Sigmoid colon (tissue), 7 donors: ENCODE results near the gene HSPG2. TPM values are rescaled to one million over a fixed set of nuclear protein-coding genes. Genes with fewer than 3 reads are reported as not detected.
A peak's percentile ranks its signal among the peaks of the same experiment; 100 is the strongest.

Source experiments
- DNase-seq: peaks from one replicate; pipeline ENCODE4 v3.0.0-alpha.2; 2019
- H3K27ac ChIP-seq, 4 donors: fragments of 200-600 bp; sonication (generic); one replicate each; pipeline ENCODE4 v1.5.1; 2016 to 2019; ENCODE audit warnings: mild to moderate bottlenecking in 1 of 4
- H3K27me3 ChIP-seq, 3 donors: fragments of 200-600 bp; sonication (generic); one replicate each; pipeline ENCODE4 v1.5.1; 2019; ENCODE audit warnings: mild to moderate bottlenecking in 1 of 3
- H3K36me3 ChIP-seq, 4 donors: fragments of 200-600 bp; sonication (generic); one replicate each; pipeline ENCODE4 v1.5.1; 2016 to 2019
- H3K4me1 ChIP-seq, 4 donors: fragments of 200-600 bp; sonication (generic); one replicate each; pipeline ENCODE4 v1.5.1; 2017 to 2019
- H3K4me3 ChIP-seq, 4 donors: fragments of 200-600 bp; sonication (generic); one replicate each; pipeline ENCODE4 v1.5.1; 2017 to 2019; ENCODE audit warnings: mild to moderate bottlenecking in 2 of 4, moderate library complexity in 1 of 4
- H3K9me3 ChIP-seq, 4 donors: fragments of 200-600 bp in 3 of 4; sonication (generic) in 3 of 4; one replicate each; pipeline versions ENCODE4 v1.5.1 to v1.6.1; 2013 to 2019
- CTCF ChIP-seq, 4 experiments: fragments of 450-650 bp in 3 of 4; fragments of 200-600 bp in 1 of 4; IDR thresholded peaks; one replicate each; pipeline ENCODE4 v1.5.1; 2016 to 2019; ENCODE audit warnings: antibody characterized with exemption in 4 of 4, mild to moderate bottlenecking in 3 of 4, moderate library complexity in 2 of 4
- EP300 ChIP-seq, 4 donors: sonication (generic); formaldehyde crosslinking; IDR thresholded peaks; one replicate each; pipeline ENCODE4 v1.6.1; 2017; ENCODE audit warnings: antibody characterized with exemption in 4 of 4
- POLR2A ChIP-seq, 2 donors: fragments of 450-650 bp; IDR thresholded peaks; one replicate each; pipeline ENCODE4 v1.6.1; 2016; ENCODE audit warnings: antibody characterized with exemption in 2 of 2, mild to moderate bottlenecking in 2 of 2, moderate library complexity in 2 of 2
- POLR2AphosphoS5 ChIP-seq, 4 donors: sonication (generic); formaldehyde crosslinking; IDR thresholded peaks; one replicate each; pipeline ENCODE4 v1.6.1; 2017; ENCODE audit warnings: antibody characterized with exemption in 4 of 4
- WGBS, 2 donors: extraction: QIAGEN DNeasy Blood & Tissue Kit; methylation state at CpG; one replicate each; pipeline ENCODE4 v1.1.7; 2013; 5-methylcytosine and 5-hydroxymethylcytosine counted together
- intact Hi-C: fragments of 100-400 bp; cut with DNase I; formaldehyde crosslinking; loops from one replicate; pipeline ENCODE4 v1.15.1; 2023
- polyA plus RNA-seq, 3 donors: library from polyadenylated mRNA; stranded (reverse); fragments of 200-250 nt; gene quantifications; one replicate each; pipeline ENCODE4 v1.2.3, GENCODE V29; 2013
- total RNA-seq, 4 donors: library from RNA; depleted of rRNA; stranded (reverse); fragments of >200 nt; gene quantifications; one replicate each; pipeline ENCODE4 v1.1.0, GENCODE V29; 2016
- donor health status: healthy with polysubstance abuse.
- donor health status: Bipolar disorder and iron deficiency.
- donor health status: healthy.

HSPG2 gene
- total and polyA plus RNA-seq, 7 donors: 6.0 to 761 (median 104) TPM

- intact Hi-C loops: no loop called here
- 63 to 72% methylated on average over 11 of the region's 11 CpGs for WGBS, 2 donors
- peaks cover 24 to 65% (median 48%) of the 10 kb centered on the region in 4 donors for H3K36me3 ChIP-seq
Measured at GRCh38 chr1:21894034-21894881, 42.9 kb downstream of the HSPG2 start.

GRCh38 chr1:21893046-21893805 is 43.9 kb downstream of the HSPG2 start:
- TF ChIP-seq EP300 (IDR thresholded peaks at IDR 0.05) (no peak), POLR2A (IDR thresholded peaks at IDR 0.05) (no peak), CTCF (IDR thresholded peaks at IDR 0.05) (no peak), POLR2AphosphoS5 (IDR thresholded peaks at IDR 0.05) (no peak)
- WGBS, 2 donors: 93% methylated on average over 14 of the region's 14 CpGs
- Histone ChIP-seq H3K4me3 (no peak overlapping the region), H3K36me3 (peaks cover 28 to 75% (median 57%) of the 10 kb centered on the region in 4 donors), H3K9me3 (no peaks in the 10 kb centered on the region), H3K27ac (peak overlapping the region; percentile 90 to 99 (median 98)), H3K4me1 (peaks cover 0 to 55% (median 50%) of the 10 kb centered on the region in 4 donors), H3K27me3 (no peaks in the 10 kb centered on the region)
- intact Hi-C loops: no loop called here
- DNase-seq: no peak

More at GRCh38 chr1:21894034-21894881, 42.9 kb downstream of the HSPG2 start:
- no peaks in the 10 kb centered on the region for H3K9me3 ChIP-seq
- DNase-seq: no peak
- H3K4me1 ChIP-seq: peaks cover 0 to 65% (median 60%) of the 10 kb centered on the region in 4 donors
- H3K27me3 ChIP-seq: no peaks in the 10 kb centered on the region
- H3K4me3 ChIP-seq: no peak overlapping the region
- H3K27ac ChIP-seq: peak overlapping the region; percentile 90 to 99 (median 98)
- TF ChIP-seq POLR2A (IDR thresholded peaks at IDR 0.05): no peak
- TF ChIP-seq CTCF (IDR thresholded peaks at IDR 0.05): no peak
- TF ChIP-seq EP300 (IDR thresholded peaks at IDR 0.05): no peak
- no peak for TF ChIP-seq POLR2AphosphoS5 (IDR thresholded peaks at IDR 0.05)

GRCh38 chr1:21891621-21892479 is 45.3 kb downstream of the HSPG2 start:
- Histone ChIP-seq H3K36me3 (peaks cover 36 to 87% (median 69%) of the 10 kb centered on the region in 4 donors), H3K4me1 (peaks cover 0 to 41% (median 36%) of the 10 kb centered on the region in 4 donors), H3K27ac (peak overlapping the region; percentile 90 to 99 (median 98)), H3K9me3 (no peaks in the 10 kb centered on the region), H3K4me3 (no peak overlapping the region), H3K27me3 (no peaks in the 10 kb centered on the region)
- intact Hi-C loops: no loop called here
- no peak for TF ChIP-seq POLR2AphosphoS5 (IDR thresholded peaks at IDR 0.05)
- TF ChIP-seq POLR2A (IDR thresholded peaks at IDR 0.05): no peak
- no peak for TF ChIP-seq EP300 (IDR thresholded peaks at IDR 0.05)
- no peak for TF ChIP-seq CTCF (IDR thresholded peaks at IDR 0.05)
- no peak for DNase-seq
- 92 to 95% methylated on average over 20 of the region's 20 CpGs for WGBS, 2 donors

- H3K27me3 ChIP-seq: no peaks in the 10 kb centered on the region
- WGBS, 2 donors: 88 to 91% methylated on average over 6 of the region's 6 CpGs
- no peak for TF ChIP-seq EP300 (IDR thresholded peaks at IDR 0.05)
- no peak for TF ChIP-seq CTCF (IDR thresholded peaks at IDR 0.05)
- TF ChIP-seq POLR2A (IDR thresholded peaks at IDR 0.05): no peak
- no peak for TF ChIP-seq POLR2AphosphoS5 (IDR thresholded peaks at IDR 0.05)
- peaks cover 43 to 95% (median 77%) of the 10 kb centered on the region in 4 donors for H3K36me3 ChIP-seq
- intact Hi-C loops: no loop called here
- H3K4me1 ChIP-seq: peaks cover 0 to 33% (median 28%) of the 10 kb centered on the region in 4 donors
- H3K27ac ChIP-seq: peak overlapping the region; percentile 39 to 99 (median 76)
- no peak overlapping the region for H3K4me3 ChIP-seq
- DNase-seq: no peak
- no peaks in the 10 kb centered on the region for H3K9me3 ChIP-seq
Measured at GRCh38 chr1:21891081-21891480, 46.0 kb downstream of the HSPG2 start.
